RWPE1 (cell line): ENCODE results near the gene CRTC2.
"Not testable (repeated sequence)": the region's sequence is repeated elsewhere in the genome, so short reads cannot be mapped to it uniquely, and the experiment has no call there.

Experiments used
- CTCF ChIA-PET: fragments of 350-600 bp; sonication (Branson Sonifier 250); formaldehyde crosslinking; extraction: SDS; loops from one replicate; lab custom pipeline; 2021; lab: Yijun Ruan, JAX
- POLR2A ChIA-PET: fragments of 400-600 bp; formaldehyde crosslinking; extraction: SDS; loops from one replicate; lab custom pipeline; 2020; ENCODE audit warnings: antibody characterized with exemption; ENCODE audit not compliant: low non-redundant PET; lab: Yijun Ruan, JAX
- DNase-seq: peaks from one replicate; pipeline ENCODE4 v3.0.0; 2012; ENCODE audit warnings: low spot score
- H3K27ac ChIP-seq: fragments of 450-650 bp; 2 replicates; pipeline ENCODE4 v1.5.1; 2017
- TF ChIP-seq, protein P1 (sequence below): fragments of 450-650 bp; conservative IDR thresholded peaks from 2 replicates; pipeline ENCODE4 v1.5.1; 2017; ENCODE audit warnings: low read depth, mild to moderate bottlenecking

CRTC2 gene

GRCh38 chr1:153921803-153922075, 36.7 kb downstream of the CRTC2 start:
- DNase-seq = peak; percentile 20
- ChIA-PET POLR2A (interaction anchor here (0.6 to 1.4 kb wide), 2 partner anchors 18 to 115 kb away, joined by 4 to 5 read pairs; no protein-coding TSS in a partner anchor), CTCF (interaction anchor here (0.6 to 1.3 kb wide), 2 partner anchors 19 to 25 kb away, joined by 3 to 5 read pairs; partner anchors contain the start of gene DENND4B)
- peak overlapping the region; percentile 92 for H3K27ac ChIP-seq
- TF ChIP-seq, protein P1, sequence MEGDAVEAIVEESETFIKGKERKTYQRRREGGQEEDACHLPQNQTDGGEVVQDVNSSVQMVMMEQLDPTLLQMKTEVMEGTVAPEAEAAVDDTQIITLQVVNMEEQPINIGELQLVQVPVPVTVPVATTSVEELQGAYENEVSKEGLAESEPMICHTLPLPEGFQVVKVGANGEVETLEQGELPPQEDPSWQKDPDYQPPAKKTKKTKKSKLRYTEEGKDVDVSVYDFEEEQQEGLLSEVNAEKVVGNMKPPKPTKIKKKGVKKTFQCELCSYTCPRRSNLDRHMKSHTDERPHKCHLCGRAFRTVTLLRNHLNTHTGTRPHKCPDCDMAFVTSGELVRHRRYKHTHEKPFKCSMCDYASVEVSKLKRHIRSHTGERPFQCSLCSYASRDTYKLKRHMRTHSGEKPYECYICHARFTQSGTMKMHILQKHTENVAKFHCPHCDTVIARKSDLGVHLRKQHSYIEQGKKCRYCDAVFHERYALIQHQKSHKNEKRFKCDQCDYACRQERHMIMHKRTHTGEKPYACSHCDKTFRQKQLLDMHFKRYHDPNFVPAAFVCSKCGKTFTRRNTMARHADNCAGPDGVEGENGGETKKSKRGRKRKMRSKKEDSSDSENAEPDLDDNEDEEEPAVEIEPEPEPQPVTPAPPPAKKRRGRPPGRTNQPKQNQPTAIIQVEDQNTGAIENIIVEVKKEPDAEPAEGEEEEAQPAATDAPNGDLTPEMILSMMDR = no peak

GRCh38 chr1:153921080-153921802, 37.2 kb downstream of the CRTC2 start:
- POLR2A ChIA-PET = interaction anchor here (0.6 to 1.4 kb wide), 2 partner anchors 19 to 115 kb away, joined by 4 to 5 read pairs; no protein-coding TSS in a partner anchor
- TF ChIP-seq, protein P1 = no peak
- peak overlapping the region; percentile 92 for H3K27ac ChIP-seq
- DNase-seq = no peak
- CTCF ChIA-PET = interaction anchor here (0.6 to 1.3 kb wide), 2 partner anchors 18 to 26 kb away, joined by 3 to 5 read pairs; partner anchors contain the start of gene DENND4B

GRCh38 chr1:153919876-153920852, 38.2 kb downstream of the CRTC2 start:
- no peak overlapping the region for H3K27ac ChIP-seq
- DNase-seq = peak; percentile 5
- CTCF ChIA-PET = interaction anchor here (0.6 kb wide), 1 partner anchor 11 kb away, joined by 3 read pairs; no protein-coding TSS in a partner anchor

DNA sequence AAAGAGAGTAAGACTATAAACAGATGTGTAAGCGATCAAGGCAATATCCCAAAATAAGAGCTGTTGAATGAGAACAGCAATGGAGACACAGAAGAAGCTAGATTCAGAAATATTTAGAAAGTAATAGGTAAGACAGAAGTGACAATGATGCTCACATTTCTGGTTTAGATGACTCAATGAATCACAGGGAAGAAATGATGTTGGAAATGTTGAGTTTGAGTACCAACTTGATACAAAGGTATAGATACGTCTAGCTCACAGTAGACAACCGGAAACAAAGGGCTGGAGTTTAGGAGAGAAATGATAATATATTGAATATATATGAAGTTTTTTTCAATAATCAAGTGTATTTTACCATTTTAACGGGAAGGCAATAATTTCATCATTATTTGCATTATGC, 42.1 kb downstream of the CRTC2 start:
- H3K27ac ChIP-seq = no peak overlapping the region
- ChIA-PET CTCF (interaction anchor here (0.7 kb wide), 1 partner anchor 70 kb away, joined by 7 read pairs; no protein-coding TSS in a partner anchor), POLR2A (no interaction called here)
- TF ChIP-seq, protein P1 = no peak
- DNase-seq = no peak

More at GRCh38 chr1:153919876-153920852, 38.2 kb downstream of the CRTC2 start:
- POLR2A ChIA-PET = interaction anchor here (0.6 kb wide), 1 partner anchor 194 kb away, joined by 7 read pairs; no protein-coding TSS in a partner anchor
- TF ChIP-seq, protein P1 = no peak

GRCh38 chr1:153912349-153912748, 46.1 kb downstream of the CRTC2 start:
- TF ChIP-seq, protein P1 = no peak
- ChIA-PET CTCF (interaction anchor here (0.9 kb wide), 1 partner anchor 34 kb away, joined by 3 read pairs; the partner anchor contains the start of gene DENND4B), POLR2A (no interaction called here)
- no peak for DNase-seq
- no peak overlapping the region for H3K27ac ChIP-seq

- CTCF ChIA-PET, H3K27ac ChIP-seq, DNase-seq, POLR2A ChIA-PET: not testable (repeated sequence)
Observed at GRCh38 chr1:153910560-153910959, 47.9 kb downstream of the CRTC2 start.
